Activated CD4-positive, alpha-beta T cell treated with anti-CD3 and anti-CD28 coated beads, Interleukin-2, amount 50 U/mL, for 4 hours (primary cell): Measurements from ENCODE around the gene DNAJC18.
"Not testable (repeated sequence)": the region's sequence is repeated elsewhere in the genome, so short reads cannot be mapped to it uniquely, and the experiment has no call there.

Experiments
- DNase-seq, 2 experiments: peaks; one replicate each; pipeline ENCODE4 v3.0.0-alpha.2; 2020

The DNAJC18 gene

GRCh38 chr5:139425497-139425896 is 13.8 kb downstream of the DNAJC18 start:
- DNase-seq = no peak

DNA sequence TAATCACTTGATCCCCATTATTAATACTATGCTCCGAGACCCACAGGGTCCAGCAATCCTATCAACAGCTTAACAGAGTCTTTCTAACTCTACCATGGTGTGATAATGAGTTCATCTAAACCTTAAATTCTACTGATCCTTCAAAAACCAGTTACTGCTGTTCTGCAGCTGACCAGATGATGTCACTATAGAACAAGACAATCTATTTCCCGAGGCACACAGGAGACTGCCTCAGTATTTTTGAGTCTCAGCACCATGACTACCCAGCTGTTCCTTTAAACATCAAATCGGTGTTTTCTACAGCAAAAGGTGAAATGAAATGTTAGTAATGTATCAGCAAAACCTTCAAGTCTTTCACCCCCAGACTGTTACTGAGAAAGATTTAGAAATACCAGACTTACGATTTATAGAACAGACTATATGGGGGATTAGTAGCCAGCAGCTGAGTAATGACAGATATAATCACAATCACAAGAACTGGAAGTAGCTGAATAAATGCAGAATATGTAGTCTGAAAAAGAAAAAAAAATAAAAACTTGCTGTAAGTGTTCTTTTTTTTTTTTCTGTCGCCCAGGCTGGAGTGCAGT is 16.9 kb downstream of the DNAJC18 start:
- DNase-seq = peak; percentile 32 to 40

- no peak for DNase-seq
Observed at GRCh38 chr5:139419226-139420192, 19.8 kb downstream of the DNAJC18 start.

DNA sequence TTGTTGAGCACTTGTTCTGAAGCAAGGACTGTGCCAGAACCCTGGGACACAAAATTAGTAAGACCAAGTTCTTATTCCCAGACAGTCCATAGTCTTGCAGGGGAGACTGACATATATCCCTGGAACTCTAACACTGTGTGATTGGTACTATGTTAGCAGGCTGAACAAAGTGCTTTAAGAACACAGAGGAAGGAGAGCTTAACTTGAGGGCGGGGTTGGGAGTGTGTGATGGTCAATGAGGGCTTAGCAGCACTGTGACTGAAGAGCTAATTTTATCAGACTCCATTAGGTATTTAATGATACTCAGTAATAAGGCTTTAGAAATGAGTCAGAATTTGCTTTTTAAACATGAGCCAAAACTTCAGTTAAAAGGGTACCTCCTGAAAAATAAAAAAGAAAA is 20.5 kb downstream of the DNAJC18 start:
- no peak for DNase-seq

DNA sequence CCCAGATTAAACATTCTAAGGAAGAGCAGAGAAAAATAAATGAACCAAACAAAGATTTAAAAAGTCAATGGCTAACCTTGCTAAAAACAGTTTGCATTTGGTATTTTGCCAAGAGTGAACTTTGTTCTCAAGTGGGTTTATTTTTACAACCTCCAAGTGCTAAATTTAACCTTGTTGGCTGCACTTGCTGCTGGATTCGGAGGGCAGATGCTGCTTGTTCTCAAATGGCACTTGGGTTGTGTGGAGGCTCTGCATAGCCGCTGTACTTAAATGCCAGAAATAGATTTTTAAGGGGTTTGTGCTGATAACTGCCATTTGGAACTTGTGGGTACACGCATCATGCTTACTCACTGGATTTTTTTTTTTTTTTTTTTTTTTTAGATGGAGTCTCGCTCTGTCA is 22.1 kb downstream of the DNAJC18 start:
- DNase-seq = no peak

GRCh38 chr5:139416651-139417050 is 22.7 kb downstream of the DNAJC18 start:
- no peak for DNase-seq

- no peak for DNase-seq
Observed at GRCh38 chr5:139415869-139416268, 23.5 kb downstream of the DNAJC18 start.

DNA sequence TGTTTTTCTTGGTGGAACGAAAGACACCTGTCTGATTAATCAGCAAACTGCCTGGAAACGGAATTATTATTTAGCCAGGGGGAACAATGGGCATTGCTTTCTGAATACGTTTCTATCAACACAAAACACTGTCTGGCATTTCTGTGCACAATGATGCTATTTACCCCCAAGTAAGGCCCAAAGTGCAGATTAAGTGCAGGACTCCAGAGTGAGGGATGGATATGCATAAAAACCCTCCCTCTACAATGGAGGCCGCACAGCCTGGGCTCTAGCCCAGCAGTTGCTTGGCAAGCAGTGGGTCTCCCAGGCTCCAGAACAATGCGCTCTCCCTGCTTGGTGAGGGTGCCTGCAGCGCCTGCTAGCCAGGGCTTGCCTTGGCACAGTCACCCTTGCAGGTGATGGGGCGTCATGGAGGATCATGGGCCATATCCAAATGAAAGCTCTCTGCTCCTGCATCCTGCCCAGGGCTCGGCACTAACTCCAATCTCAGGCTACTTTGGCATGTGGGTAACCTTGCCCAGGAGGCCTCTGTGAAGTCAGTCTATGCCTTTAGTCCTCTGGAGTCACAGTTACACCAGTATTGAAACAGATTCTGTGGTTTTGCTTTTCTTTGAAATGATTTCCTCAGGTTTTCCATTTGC is 24.0 kb downstream of the DNAJC18 start:
- DNase-seq = no peak

DNA sequence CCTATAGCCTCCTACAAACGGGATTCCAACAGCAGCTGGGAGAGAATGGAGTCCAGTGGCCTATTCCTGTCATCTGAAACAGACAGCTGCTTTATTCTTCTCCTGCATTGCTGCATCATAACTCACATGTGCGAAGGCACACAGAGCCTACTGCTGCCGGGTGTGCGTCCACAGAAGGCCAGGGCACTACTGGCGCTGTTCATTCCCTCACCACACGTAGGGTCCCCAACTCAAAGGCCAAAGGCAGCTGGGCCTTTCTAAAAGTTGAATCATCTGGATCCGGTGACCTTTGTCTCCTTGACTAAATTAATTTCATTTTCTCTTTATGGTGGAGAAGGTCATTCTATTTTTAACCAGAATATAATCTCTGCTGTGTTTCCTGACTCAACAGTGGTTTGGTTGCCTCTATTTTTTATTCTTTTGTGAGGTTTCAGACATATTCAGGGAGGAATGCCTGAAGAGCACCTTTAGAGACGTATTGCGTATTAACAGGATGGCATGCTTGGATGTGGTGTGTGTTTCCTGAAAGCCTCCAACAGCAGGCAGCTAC is 24.7 kb downstream of the DNAJC18 start:
- no peak for DNase-seq

- DNase-seq = no peak
Observed at GRCh38 chr5:139413963-139414362, 25.4 kb downstream of the DNAJC18 start.

GRCh38 chr5:139413153-139413552 is 26.2 kb downstream of the DNAJC18 start:
- no peak for DNase-seq

GRCh38 chr5:139410993-139411828 is 28.1 kb downstream of the DNAJC18 start:
- no peak for DNase-seq

DNA sequence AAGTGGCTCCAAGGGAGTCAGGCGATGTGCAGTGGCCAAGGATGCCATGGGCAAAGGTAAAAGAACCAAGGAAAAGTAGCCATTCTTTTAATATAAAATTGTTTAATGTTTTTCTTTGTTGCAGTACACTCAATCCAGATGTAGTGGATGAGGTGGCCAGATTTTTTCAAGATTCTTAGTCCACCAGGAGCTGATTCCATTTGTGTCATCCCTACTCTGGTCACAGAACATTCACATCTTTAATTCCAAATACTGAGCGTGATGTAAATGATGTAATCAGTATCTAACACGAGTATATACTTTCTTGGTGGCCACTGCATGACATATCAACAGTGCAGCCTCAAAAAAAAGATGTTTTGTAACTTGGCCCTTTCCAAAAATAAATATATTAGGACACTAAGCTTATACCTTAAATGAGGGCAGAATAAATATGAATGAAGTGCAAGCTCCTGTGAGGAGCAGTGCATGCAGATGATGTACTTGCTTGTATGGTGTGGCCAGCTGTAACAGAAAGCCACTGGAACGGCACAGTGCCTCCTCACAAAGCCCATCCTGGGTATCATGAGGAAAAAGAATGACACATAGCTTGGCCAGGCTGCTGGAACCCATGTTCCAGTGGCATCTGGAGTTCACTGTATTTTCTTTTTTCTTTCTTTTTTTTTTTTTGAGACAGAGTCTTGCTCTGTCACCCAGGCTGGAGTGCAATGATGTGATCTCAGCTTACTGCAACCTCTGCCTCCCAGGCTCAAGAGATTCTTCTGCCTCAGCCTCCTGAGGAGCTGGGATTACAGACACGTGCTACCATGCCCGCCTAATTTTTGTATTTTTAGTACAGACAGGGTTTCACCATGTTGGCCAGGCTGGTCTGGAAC is 29.0 kb downstream of the DNAJC18 start:
- no peak for DNase-seq

DNA sequence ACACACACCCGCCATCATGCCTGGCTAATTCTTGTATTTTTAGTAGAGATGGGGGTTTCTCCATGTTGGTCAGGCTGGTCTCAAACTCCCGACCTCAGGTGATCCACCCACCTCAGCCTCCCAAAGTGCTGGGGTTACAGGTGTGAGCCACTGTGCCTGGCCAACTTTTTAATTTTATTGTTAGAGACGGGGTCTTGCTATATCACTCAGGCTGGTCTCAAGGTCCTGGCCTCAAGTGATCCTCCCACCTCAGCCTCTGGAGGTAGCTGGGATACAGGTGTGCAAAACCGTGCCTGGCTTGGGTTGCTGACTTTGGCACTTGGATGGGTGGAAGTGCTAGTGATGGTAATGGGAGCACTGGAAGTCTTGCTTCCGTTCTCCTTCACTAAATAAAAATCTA is 30.2 kb downstream of the DNAJC18 start:
- not testable (repeated sequence) for DNase-seq

DNA sequence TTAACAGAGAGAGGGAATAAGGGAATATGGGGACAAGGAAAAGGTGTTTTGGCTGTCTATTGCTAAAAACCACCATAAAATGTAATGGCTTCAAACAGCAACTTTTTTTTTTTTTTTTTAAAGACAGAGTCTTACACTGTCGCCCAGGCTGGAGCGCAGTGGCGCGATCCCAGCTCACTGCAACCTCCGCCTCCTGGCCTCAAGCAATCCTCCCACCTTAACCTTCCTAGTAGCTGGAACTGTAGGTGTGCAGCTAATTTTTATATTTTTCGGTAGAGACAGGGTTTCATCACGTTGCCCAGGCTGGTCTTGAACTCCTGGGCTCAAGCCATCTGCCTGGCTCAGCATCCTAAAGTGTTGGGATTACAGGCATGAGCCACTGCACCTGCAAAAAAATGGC is 31.1 kb downstream of the DNAJC18 start:
- DNase-seq = no peak

- no peak for DNase-seq
Observed at GRCh38 chr5:139407517-139407916, 31.8 kb downstream of the DNAJC18 start.

DNA sequence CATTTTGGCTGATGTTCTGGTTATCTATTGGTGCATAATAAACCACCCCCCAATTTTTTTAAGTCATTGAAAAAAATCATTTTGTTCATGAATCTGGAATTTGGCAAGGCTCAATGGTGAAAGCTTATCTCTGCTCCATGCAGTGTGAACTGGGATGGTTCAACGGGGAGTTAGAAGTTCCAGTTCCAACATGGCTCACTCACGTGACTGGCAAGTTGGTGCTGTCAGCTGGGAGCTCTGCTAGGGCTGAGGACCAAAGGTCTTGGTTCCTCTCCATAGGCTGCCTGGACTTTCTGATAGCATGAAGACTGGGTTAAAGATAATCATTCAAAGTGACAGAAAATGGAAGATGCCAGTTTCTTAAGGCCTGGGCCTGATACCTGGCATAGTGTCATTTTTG is 32.4 kb downstream of the DNAJC18 start:
- no peak for DNase-seq

DNA sequence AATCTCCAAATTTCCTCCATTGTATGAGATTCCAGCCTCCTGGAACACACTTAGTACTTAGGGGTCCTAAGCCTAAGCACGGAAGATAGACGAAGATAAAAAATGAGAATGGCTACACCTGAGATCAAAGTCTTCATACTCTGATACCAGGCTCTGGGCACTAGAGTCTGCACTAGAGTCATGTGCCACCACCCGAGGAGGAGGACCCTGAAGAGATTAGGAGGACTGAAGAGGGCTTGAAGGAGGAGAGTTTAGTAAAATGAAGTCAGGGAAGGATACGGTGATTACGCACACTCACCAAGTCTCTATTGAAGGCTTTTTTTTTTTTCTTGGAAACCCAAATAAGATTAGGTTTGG is 34.9 kb downstream of the DNAJC18 start:
- no peak for DNase-seq

GRCh38 chr5:139403787-139404483 is 35.4 kb downstream of the DNAJC18 start, which contains the start of gene SPATA24:
Gene SPATA24, minus strand, starts transcription at chr5:139404089. Its CDS starts 29 bp downstream, at chr5:139404060.
- DNase-seq = peak; percentile 97

- no peak for DNase-seq
Observed at GRCh38 chr5:139403418-139403786, 35.9 kb downstream of the DNAJC18 start.
